HepG2 (cell line): ENCODE results near the gene HNRNPUL2. TPM values are rescaled to one million over a fixed set of nuclear protein-coding genes. Genes with fewer than 3 reads are reported as not detected.

Experiments
- AGO1 ChIP-seq: fragments of 200-400 bp; formaldehyde crosslinking; IDR thresholded peaks from 2 replicates; pipeline ENCODE4 v1.6.1; 2017; ENCODE audit warnings: mild to moderate bottlenecking, low read depth, low read length, moderate library complexity; ENCODE audit not compliant: poor library complexity, severe bottlenecking
- CHD4 ChIP-seq: fragments of 200-600 bp; sonication (generic); IDR thresholded peaks from 2 replicates; pipeline ENCODE4 v1.7.0; 2017; ENCODE audit warnings: mild to moderate bottlenecking, low read length, borderline replicate concordance
- DNMT3B ChIP-seq: conservative IDR thresholded peaks from 2 replicates; pipeline ENCODE4 v1.6.1; 2016; ENCODE audit warnings: missing biosample characterization, control low read depth
- EEA1 ChIP-seq: sonication (generic); formaldehyde crosslinking; IDR thresholded peaks from 2 replicates; pipeline ENCODE4 v1.5.1; 2020; ENCODE audit warnings: mild to moderate bottlenecking, missing genetic modification reagents, borderline replicate concordance
- ELF1 ChIP-seq: sonication (generic); formaldehyde crosslinking; IDR thresholded peaks from 2 replicates; pipeline ENCODE4 v1.4.0; 2020; ENCODE audit warnings: missing genetic modification reagents
- ELF4 ChIP-seq: sonication (generic); formaldehyde crosslinking; IDR thresholded peaks from 2 replicates; pipeline ENCODE4 v1.5.0; 2020; ENCODE audit warnings: missing genetic modification reagents, mild to moderate bottlenecking, moderate library complexity, borderline replicate concordance
- JARID2 ChIP-seq: sonication (generic); formaldehyde crosslinking; IDR thresholded peaks from 2 replicates; pipeline ENCODE4 v1.8.1; 2023; ENCODE audit warnings: missing genetic modification reagents, inconsistent platforms; ENCODE audit not compliant: insufficient replicate concordance
- KAT8 ChIP-seq: IDR thresholded peaks from 2 replicates; pipeline ENCODE4 v1.6.1; 2016; ENCODE audit warnings: missing genetic modification reagents, missing compliant biosample characterization
- KDM5A ChIP-seq: fragments of 200-600 bp; sonication (generic); IDR thresholded peaks from 2 replicates; pipeline ENCODE4 v1.7.0; 2018; ENCODE audit warnings: antibody characterized with exemption, mild to moderate bottlenecking, low read length, borderline replicate concordance
- KMT2A ChIP-seq: sonication (generic); formaldehyde crosslinking; IDR thresholded peaks from 2 replicates; pipeline ENCODE4 v1.4.0; 2020; ENCODE audit warnings: missing genetic modification reagents
- MED8 ChIP-seq: sonication (generic); formaldehyde crosslinking; IDR thresholded peaks from 2 replicates; pipeline ENCODE4 v1.8.1; 2023; ENCODE audit warnings: mild to moderate bottlenecking, missing genetic modification reagents; ENCODE audit not compliant: insufficient replicate concordance
- MEF2D ChIP-seq: sonication (generic); formaldehyde crosslinking; IDR thresholded peaks from 2 replicates; pipeline ENCODE4 v1.5.1; 2020; ENCODE audit warnings: mild to moderate bottlenecking, missing genetic modification reagents
- REL ChIP-seq: sonication (generic); formaldehyde crosslinking; conservative IDR thresholded peaks from 2 replicates; pipeline ENCODE4 v1.8.0; 2022; ENCODE audit warnings: mild to moderate bottlenecking, missing genetic modification reagents, moderate library complexity
- SIN3A ChIP-seq: IDR thresholded peaks from 2 replicates; pipeline ENCODE4 v1.6.1; 2011; ENCODE audit warnings: low read depth, mild to moderate bottlenecking, control low read depth, low read length, borderline replicate concordance
- SNAPC4 ChIP-seq: sonication (generic); formaldehyde crosslinking; IDR thresholded peaks from 2 replicates; pipeline ENCODE4 v1.4.0; 2020; ENCODE audit warnings: mild to moderate bottlenecking, missing genetic modification reagents
- XBP1 ChIP-seq: sonication (generic); formaldehyde crosslinking; IDR thresholded peaks from 2 replicates; pipeline ENCODE4 v1.5.0; 2020; ENCODE audit warnings: missing genetic modification reagents
- ZFX ChIP-seq: sonication (generic); formaldehyde crosslinking; IDR thresholded peaks from 2 replicates; pipeline ENCODE4 v1.4.0; 2020; ENCODE audit warnings: mild to moderate bottlenecking, low read depth, missing genetic modification reagents, moderate library complexity
- ZFY ChIP-seq: sonication (generic); formaldehyde crosslinking; IDR thresholded peaks from 2 replicates; pipeline ENCODE4 v1.4.0; 2020; ENCODE audit warnings: missing genetic modification reagents
- ZNF256 ChIP-seq: sonication (generic); formaldehyde crosslinking; conservative IDR thresholded peaks from 2 replicates; pipeline ENCODE4 v1.4.0; 2020; ENCODE audit warnings: missing genetic modification reagents
- ZNF350 ChIP-seq: sonication (generic); formaldehyde crosslinking; IDR thresholded peaks from 2 replicates; pipeline ENCODE4 v1.4.0; 2020; ENCODE audit warnings: mild to moderate bottlenecking, low read depth, missing genetic modification reagents, borderline replicate concordance
- polyA plus RNA-seq, 8 experiments: library from polyadenylated mRNA; depleted of rRNA in 3 of 8; stranded (reverse) in 7 of 8; unstranded in 1 of 8; fragments of >200 nt; fragmentation: Illumina TruSeq in 4 of 8; extraction: Trizol in 4 of 8; gene quantifications; 2 replicates each; pipeline versions ENCODE4 v1.2.1 to v1.2.3, GENCODE V29; 2011 to 2016; ENCODE audit warnings: low read depth in 4 of 8, missing spikeins in 1 of 8, mixed read lengths in 1 of 8; ENCODE audit not compliant: insufficient read depth in 1 of 8
- total RNA-seq, 5 experiments: library from RNA; depleted of rRNA; stranded (reverse); fragments of >200 nt; fragmentation: Illumina TruSeq; extraction: Trizol; gene quantifications; 2 replicates each; pipeline ENCODE4 v1.2.3, GENCODE V29; 2016; ENCODE audit warnings: low read depth in 1 of 5
- TF ChIP-seq, protein P1 (sequence below): sonication (generic); formaldehyde crosslinking; IDR thresholded peaks from 2 replicates; pipeline ENCODE4 v1.4.0; 2020; ENCODE audit warnings: missing genetic modification reagents

Gene HNRNPUL2
- total and polyA plus RNA-seq, 2 of the 13 experiments (the other 11 are each of a cell fraction or from before 2014, with no cell fraction given): 8.4 to 9.6 TPM

GRCh38 chr11:62728171-62728988, 1.1 kb upstream of the HNRNPUL2 start, which contains the start of gene TTC9C (continued):
- TF ChIP-seq MEF2D (CRISPR knock-in tag) (0 out of 2 replicates have a peak, but pooled peaks have one; percentile 52), DNMT3B (0 out of 2 replicates have a peak, but pooled peaks have one; percentile 20), MED8 (no peak), CHD4 (peak; percentile 77; the same call in 1 of the 2 replicates), ZNF256 (0 out of 2 replicates have a peak, but pooled peaks have one; percentile 60), REL (0 out of 2 replicates have a peak, but pooled peaks have one; percentile 13), ELF4 (0 out of 2 replicates have a peak, but pooled peaks have one; percentile 16), ZNF350 (CRISPR knock-in tag) (peak; percentile 8; the same call in 1 of the 2 replicates), ZFX (CRISPR knock-in tag) (peak; percentile 74), KMT2A (CRISPR knock-in tag) (peak; percentile 56), SIN3A (peak; percentile 76), JARID2 (CRISPR knock-in tag) (peak; percentile 80), KDM5A (peak; percentile 93), KAT8 (CRISPR knock-in tag) (peak; percentile 90), AGO1 (no peak), XBP1 (0 out of 2 replicates have a peak, but pooled peaks have one; percentile 52), SNAPC4 (CRISPR knock-in tag) (0 out of 2 replicates have a peak, but pooled peaks have one; percentile 34), EEA1 (CRISPR knock-in tag) (0 out of 2 replicates have a peak, but pooled peaks have one; percentile 45), ZFY (CRISPR knock-in tag) (peak; percentile 61), ELF1 (CRISPR knock-in tag) (peak; percentile 86)
- TF ChIP-seq, protein P1, sequence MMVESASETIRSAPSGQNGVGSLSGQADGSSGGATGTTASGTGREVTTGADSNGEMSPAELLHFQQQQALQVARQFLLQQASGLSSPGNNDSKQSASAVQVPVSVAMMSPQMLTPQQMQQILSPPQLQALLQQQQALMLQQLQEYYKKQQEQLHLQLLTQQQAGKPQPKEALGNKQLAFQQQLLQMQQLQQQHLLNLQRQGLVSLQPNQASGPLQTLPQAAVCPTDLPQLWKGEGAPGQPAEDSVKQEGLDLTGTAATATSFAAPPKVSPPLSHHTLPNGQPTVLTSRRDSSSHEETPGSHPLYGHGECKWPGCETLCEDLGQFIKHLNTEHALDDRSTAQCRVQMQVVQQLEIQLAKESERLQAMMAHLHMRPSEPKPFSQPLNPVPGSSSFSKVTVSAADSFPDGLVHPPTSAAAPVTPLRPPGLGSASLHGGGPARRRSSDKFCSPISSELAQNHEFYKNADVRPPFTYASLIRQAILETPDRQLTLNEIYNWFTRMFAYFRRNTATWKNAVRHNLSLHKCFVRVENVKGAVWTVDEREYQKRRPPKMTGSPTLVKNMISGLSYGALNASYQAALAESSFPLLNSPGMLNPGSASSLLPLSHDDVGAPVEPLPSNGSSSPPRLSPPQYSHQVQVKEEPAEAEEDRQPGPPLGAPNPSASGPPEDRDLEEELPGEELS (CRISPR knock-in tag): 0 out of 2 replicates have a peak, but pooled peaks have one; percentile 21
